ENCODE results near the gene ABCA4. TPM values are rescaled to one million over a fixed set of nuclear protein-coding genes. Genes with fewer than 3 reads are reported as not detected.

Gene ABCA4
- total RNA-seq, 1 experiment from 2014 or later = 0.22 TPM

GRCh38 chr1:94012708-94013366, 108.1 kb downstream of the ABCA4 start:
- Histone ChIP-seq H3K27me3 (ENCODE audit: insufficient read depth, low read length) (no peaks in the 10 kb centered on the region), H4K20me1 (ENCODE audit: insufficient read depth) (no peaks in the 10 kb centered on the region), H3K9me2 (ENCODE audit: insufficient read depth) (no peaks in the 10 kb centered on the region), H3K9ac (ENCODE audit: low read length) (no peak overlapping the region), H3K4me1 (ENCODE audit: control insufficient read depth in 1 of 2, insufficient read depth in 2 of 2, low read length in 2 of 2) (no peaks in the 10 kb centered on the region), H3K36me3 (ENCODE audit: control insufficient read depth in 1 of 2, insufficient read depth in 2 of 2, low read length in 2 of 2) (no peaks in the 10 kb centered on the region), H3K79me2 (ENCODE audit: insufficient read depth, low read length) (no peaks in the 10 kb centered on the region), H3K4me3 (replicated peaks in 1 of 2; ENCODE audit: low read depth in 1 of 2, low read length in 2 of 2) (no peak overlapping the region), H3K9me3 (ENCODE audit: control insufficient read depth in 1 of 2, insufficient read depth in 1 of 2, low read depth in 1 of 2, low read length in 2 of 2) (no peaks in the 10 kb centered on the region), H3K4me2 (ENCODE audit: low read length) (no peak overlapping the region), H3K27ac (ENCODE audit: low read depth, low read length) (no peak overlapping the region), H2AFZ (ENCODE audit: low read depth, low read length, poor library complexity, severe bottlenecking) (no peak overlapping the region)
- BruUV-seq (replicated peaks) = no TSS peak
- DNase-seq (ENCODE audit: low read depth, low spot score) (no peak), ATAC-seq (no peak)
- ChIA-PET CTCF (interaction anchor here (1.9 kb wide), 1 partner anchor 13 kb away, joined by 7 read pairs; no protein-coding TSS in a partner anchor), POLR2A (no interaction called here), RAD21 (ENCODE audit: low non-redundant PET in 1 of 2, low total read pairs in 2 of 2, uncharacterized antibody in 2 of 2, unreplicated experiment in 2 of 2) (no interaction called here)
- TF ChIP-seq ZFX (IDR thresholded peaks at IDR 0.05) (no peak), SP1 (IDR thresholded peaks at IDR 0.05; ENCODE audit: low read depth) (no peak), FOSL1 (IDR thresholded peaks at IDR 0.05; ENCODE audit: low read depth) (no peak), REST (IDR thresholded peaks at IDR 0.05; ENCODE audit: low read depth) (no peak), CBX3 (IDR thresholded peaks at IDR 0.05; ENCODE audit: low read depth) (no peak), TCF7L2 (IDR thresholded peaks at IDR 0.05; ENCODE audit: borderline replicate concordance, extremely low read depth, insufficient read depth, insufficient read length) (no peak), EZH2phosphoT487 (IDR thresholded peaks at IDR 0.05; ENCODE audit: borderline replicate concordance) (no peak), YY1 (IDR thresholded peaks at IDR 0.05; ENCODE audit: extremely low read depth, insufficient replicate concordance, low read depth, low read length) (no peak)
- TF ChIP-seq, protein P1, sequence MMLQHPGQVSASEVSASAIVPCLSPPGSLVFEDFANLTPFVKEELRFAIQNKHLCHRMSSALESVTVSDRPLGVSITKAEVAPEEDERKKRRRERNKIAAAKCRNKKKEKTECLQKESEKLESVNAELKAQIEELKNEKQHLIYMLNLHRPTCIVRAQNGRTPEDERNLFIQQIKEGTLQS (IDR thresholded peaks at IDR 0.05) = no peak
- intact Hi-C loops (cut with micrococcal nuclease) = no loop called here
